ENCODE measurements around the gene UBAC1. TPM values are rescaled to one million over a fixed set of nuclear protein-coding genes. Genes with fewer than 3 reads are reported as not detected.
A peak's percentile ranks its signal among the peaks of the same experiment; 100 is the strongest.
"Not testable (repeated sequence)": the region's sequence is repeated elsewhere in the genome, so short reads cannot be mapped to it uniquely, and the experiment has no call there.

Gene UBAC1
- total RNA-seq, 1 donor from 2014 or later, result 31.4 TPM

GRCh38 chr9:135955934-135956801 lies 5.0 kb downstream of the UBAC1 start:
- Mint-ChIP-seq H3K27ac (no peak overlapping the region), H3K27me3 (no peaks in the 10 kb centered on the region), H3K9me3 (ENCODE audit: low read depth) (no peaks in the 10 kb centered on the region), H3K4me1 (ENCODE audit: low read depth) (peaks cover 11% of the 10 kb centered on the region), H3K36me3 (ENCODE audit: insufficient read depth) (peaks cover 3% of the 10 kb centered on the region), H3K4me3 (ENCODE audit: low read depth) (no peak overlapping the region)
- TF ChIP-seq, protein P1, sequence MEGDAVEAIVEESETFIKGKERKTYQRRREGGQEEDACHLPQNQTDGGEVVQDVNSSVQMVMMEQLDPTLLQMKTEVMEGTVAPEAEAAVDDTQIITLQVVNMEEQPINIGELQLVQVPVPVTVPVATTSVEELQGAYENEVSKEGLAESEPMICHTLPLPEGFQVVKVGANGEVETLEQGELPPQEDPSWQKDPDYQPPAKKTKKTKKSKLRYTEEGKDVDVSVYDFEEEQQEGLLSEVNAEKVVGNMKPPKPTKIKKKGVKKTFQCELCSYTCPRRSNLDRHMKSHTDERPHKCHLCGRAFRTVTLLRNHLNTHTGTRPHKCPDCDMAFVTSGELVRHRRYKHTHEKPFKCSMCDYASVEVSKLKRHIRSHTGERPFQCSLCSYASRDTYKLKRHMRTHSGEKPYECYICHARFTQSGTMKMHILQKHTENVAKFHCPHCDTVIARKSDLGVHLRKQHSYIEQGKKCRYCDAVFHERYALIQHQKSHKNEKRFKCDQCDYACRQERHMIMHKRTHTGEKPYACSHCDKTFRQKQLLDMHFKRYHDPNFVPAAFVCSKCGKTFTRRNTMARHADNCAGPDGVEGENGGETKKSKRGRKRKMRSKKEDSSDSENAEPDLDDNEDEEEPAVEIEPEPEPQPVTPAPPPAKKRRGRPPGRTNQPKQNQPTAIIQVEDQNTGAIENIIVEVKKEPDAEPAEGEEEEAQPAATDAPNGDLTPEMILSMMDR (IDR thresholded peaks at IDR 0.05; ENCODE audit: unreplicated experiment), result no peak
- no peak for DNase-seq (ENCODE audit: low spot score, unreplicated experiment)

DNA sequence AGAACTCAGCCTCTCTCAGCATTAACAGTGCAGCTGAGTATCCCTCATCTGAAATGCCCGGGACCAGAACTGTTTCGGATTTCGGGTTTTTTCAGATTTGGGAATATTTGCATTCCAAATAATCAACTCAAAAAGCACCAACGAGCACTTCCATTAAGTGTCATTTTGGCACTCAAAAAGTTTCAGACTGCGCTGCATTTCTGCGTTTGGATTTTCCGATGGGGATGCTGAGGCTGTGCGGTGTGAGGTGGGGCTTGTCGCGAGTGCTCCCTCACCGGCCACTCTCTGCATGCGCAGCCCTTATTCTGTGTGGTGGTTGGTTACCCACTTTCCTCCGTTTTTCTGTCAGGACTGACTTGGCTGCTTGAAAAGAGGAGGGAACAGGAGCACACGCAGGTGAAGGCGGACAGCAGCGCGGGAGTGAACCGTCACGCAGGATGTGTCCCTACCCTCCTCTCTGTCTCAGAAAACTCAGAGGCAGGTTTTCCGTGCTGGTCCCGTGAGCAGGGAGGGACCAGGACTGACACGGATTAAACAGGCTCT lies 8.4 kb downstream of the UBAC1 start:
- TF ChIP-seq, protein P1 (IDR thresholded peaks at IDR 0.05; ENCODE audit: unreplicated experiment), result no peak
- Mint-ChIP-seq H3K9me3 (ENCODE audit: low read depth) (no peaks in the 10 kb centered on the region), H3K4me1 (ENCODE audit: low read depth) (peaks cover 8% of the 10 kb centered on the region), H3K4me3 (ENCODE audit: low read depth) (no peak overlapping the region), H3K36me3 (ENCODE audit: insufficient read depth) (peaks cover 13% of the 10 kb centered on the region), H3K27ac (no peak overlapping the region), H3K27me3 (no peaks in the 10 kb centered on the region)
- no peak for DNase-seq (ENCODE audit: low spot score, unreplicated experiment)

GRCh38 chr9:135951889-135952663 lies 9.1 kb downstream of the UBAC1 start:
- DNase-seq (ENCODE audit: low spot score, unreplicated experiment), result no peak
- Mint-ChIP-seq H3K36me3 (ENCODE audit: insufficient read depth) (peaks cover 15% of the 10 kb centered on the region), H3K9me3 (ENCODE audit: low read depth) (no peaks in the 10 kb centered on the region), H3K4me1 (ENCODE audit: low read depth) (peaks cover 8% of the 10 kb centered on the region), H3K27me3 (no peaks in the 10 kb centered on the region), H3K4me3 (ENCODE audit: low read depth) (no peak overlapping the region), H3K27ac (peak overlapping the region; percentile 78)
- TF ChIP-seq, protein P1 (IDR thresholded peaks at IDR 0.05; ENCODE audit: unreplicated experiment), result no peak

DNA sequence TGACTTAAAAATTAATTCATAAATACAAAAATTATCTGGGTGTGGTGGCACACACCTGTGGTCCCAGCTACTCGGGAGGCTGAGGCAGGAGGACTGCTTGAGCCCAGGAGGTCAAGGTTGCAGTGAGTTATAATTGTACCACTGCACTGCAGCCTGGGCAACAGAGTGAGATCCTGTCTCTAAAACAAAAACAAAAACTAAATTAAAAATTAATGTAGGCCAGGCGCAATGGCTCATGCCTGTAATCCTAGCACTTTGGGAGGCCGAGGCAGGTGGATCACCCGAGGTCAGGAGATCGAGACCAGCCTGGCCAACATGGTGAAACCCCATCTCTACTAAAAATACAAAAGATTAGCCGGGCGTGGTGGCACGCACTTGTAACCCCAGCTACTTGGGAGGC lies 9.9 kb downstream of the UBAC1 start:
- peaks cover 15% of the 10 kb centered on the region for H3K36me3 Mint-ChIP-seq (ENCODE audit: insufficient read depth)
- not testable (repeated sequence) for H3K4me1 Mint-ChIP-seq (ENCODE audit: low read depth); H3K9me3 Mint-ChIP-seq (ENCODE audit: low read depth); H3K27me3 Mint-ChIP-seq; H3K27ac Mint-ChIP-seq; H3K4me3 Mint-ChIP-seq (ENCODE audit: low read depth); DNase-seq (ENCODE audit: low spot score, unreplicated experiment)

- H3K36me3 Mint-ChIP-seq (ENCODE audit: insufficient read depth), result peaks cover 18% of the 10 kb centered on the region
- H3K4me3 Mint-ChIP-seq (ENCODE audit: low read depth); H3K27me3 Mint-ChIP-seq; H3K27ac Mint-ChIP-seq; DNase-seq (ENCODE audit: low spot score, unreplicated experiment); H3K4me1 Mint-ChIP-seq (ENCODE audit: low read depth); H3K9me3 Mint-ChIP-seq (ENCODE audit: low read depth): not testable (repeated sequence)
These were observed 10.3 kb downstream of the UBAC1 start for GRCh38 chr9:135950841-135951240.

DNA sequence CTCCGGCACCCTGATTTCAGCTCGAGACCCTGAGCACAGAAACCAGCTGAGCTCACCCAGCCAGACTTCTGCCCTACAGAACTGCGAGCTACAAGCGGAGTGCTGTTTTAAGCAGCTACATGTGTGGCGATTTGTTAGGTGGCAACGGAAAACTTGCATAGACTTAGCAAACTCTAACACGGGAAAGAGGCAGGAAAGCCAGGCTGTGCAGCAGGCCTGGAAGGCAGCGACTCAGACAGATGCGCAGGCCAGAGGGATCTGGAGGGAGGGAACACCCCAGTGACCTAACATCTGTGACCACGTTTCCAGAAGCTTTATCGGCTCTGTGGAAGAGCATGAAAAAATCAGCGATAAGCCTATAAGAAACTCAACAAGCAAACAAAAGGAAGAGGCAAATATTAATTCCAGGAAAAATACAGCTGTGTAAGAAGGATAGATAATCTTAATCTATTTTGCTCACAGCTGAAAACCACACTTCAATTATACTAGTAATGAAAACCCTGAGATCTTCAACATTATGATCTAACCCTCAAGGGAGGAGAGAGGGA lies 11.0 kb downstream of the UBAC1 start:
- no peak overlapping the region for H3K27ac Mint-ChIP-seq
- H3K4me1 Mint-ChIP-seq (ENCODE audit: low read depth), result peaks cover 8% of the 10 kb centered on the region
- H3K36me3 Mint-ChIP-seq (ENCODE audit: insufficient read depth), result peaks cover 23% of the 10 kb centered on the region
- H3K9me3 Mint-ChIP-seq (ENCODE audit: low read depth), result no peaks in the 10 kb centered on the region
- H3K27me3 Mint-ChIP-seq, result no peaks in the 10 kb centered on the region
- no peak overlapping the region for H3K4me3 Mint-ChIP-seq (ENCODE audit: low read depth)
- DNase-seq (ENCODE audit: low spot score, unreplicated experiment), result no peak
- TF ChIP-seq, protein P1 (IDR thresholded peaks at IDR 0.05; ENCODE audit: unreplicated experiment), result no peak

Measured in progenitor cell of endocrine pancreas (in vitro differentiated cells).